SK-N-SH (cell line): ENCODE data around the gene DNAJC15. TPM values are rescaled to one million over a fixed set of nuclear protein-coding genes. Genes with fewer than 3 reads are reported as not detected.

Experiments used
- CTCF ChIA-PET: fragments of 300-600, 350-600 bp; formaldehyde crosslinking; extraction: SDS; loops from one replicate; lab custom pipeline; 2021; lab: Yijun Ruan, JAX
- POLR2A ChIA-PET: fragments of 350-600 bp; sonication (Branson Sonifier 250); formaldehyde crosslinking; extraction: SDS; loops from one replicate; lab custom pipeline; 2020; ENCODE audit warnings: antibody characterized with exemption, inconsistent platforms; lab: Yijun Ruan, JAX
- DNase-seq: peaks from one replicate; pipeline ENCODE4 v3.0.0; 2012
- H2AFZ ChIP-seq: fragments of 200-600 bp; sonication (generic); 2 replicates; pipeline ENCODE4 v1.8.1; 2016; ENCODE audit warnings: antibody characterized with exemption, mild to moderate bottlenecking, low read depth
- H3F3A ChIP-seq: fragments of 200-600 bp; sonication (generic); replicated peaks from 2 replicates; pipeline ENCODE3; 2016; ENCODE audit warnings: antibody characterized with exemption, mild to moderate bottlenecking; ENCODE audit not compliant: insufficient read depth
- H3K27ac ChIP-seq, 2 experiments: fragments of 200-500 bp in 1 of 2; fragments of 200-600 bp in 1 of 2; sonication (Bioruptor generic) in 1 of 2; sonication (generic), shearing (Covaris generic) in 1 of 2; 2 replicates each; pipeline versions ENCODE4 v1.5.1 to v1.6.1; 2014 to 2016; ENCODE audit warnings: low read depth in 2 of 2, inconsistent platforms in 1 of 2, low read length in 1 of 2, mild to moderate bottlenecking in 1 of 2, mixed read lengths in 1 of 2
- H3K27me3 ChIP-seq: fragments of 200-600 bp; sonication (generic), shearing (Covaris generic); 2 replicates; pipeline ENCODE4 v1.6.1; 2016; ENCODE audit warnings: mixed run types; ENCODE audit not compliant: insufficient read depth
- H3K36me3 ChIP-seq, 2 experiments: fragments of 200-500 bp in 1 of 2; fragments of 200-600 bp in 1 of 2; sonication (Bioruptor generic) in 1 of 2; sonication (generic) in 1 of 2; replicated peaks in 1 of 2; 2 replicates each; pipeline versions ENCODE3 to v1.5.1; 2014 to 2016; ENCODE audit warnings: low read length in 1 of 2, mild to moderate bottlenecking in 1 of 2; ENCODE audit not compliant: insufficient read depth in 2 of 2, control insufficient read depth in 1 of 2
- H3K4me1 ChIP-seq, 2 experiments: fragments of 200-500 bp in 1 of 2; fragments of 200-600 bp in 1 of 2; sonication (Bioruptor generic) in 1 of 2; sonication (generic), shearing (Covaris generic) in 1 of 2; 2 replicates each; pipeline versions ENCODE4 v1.5.1 to v1.6.1; 2014 to 2016; ENCODE audit warnings: low read depth in 1 of 2, low read length in 1 of 2, mixed run types in 1 of 2; ENCODE audit not compliant: insufficient read depth in 2 of 2, control insufficient read depth in 1 of 2
- H3K4me2 ChIP-seq: fragments of 200-600 bp; sonication (generic), shearing (Covaris generic); 2 replicates; pipeline ENCODE4 v1.6.1; 2017; ENCODE audit warnings: mixed run types
- H3K4me3 ChIP-seq, 2 experiments: fragments of 200-500 bp in 1 of 2; fragments of 200-600 bp in 1 of 2; sonication (Bioruptor generic) in 1 of 2; sonication (generic), shearing (Covaris generic) in 1 of 2; 2 replicates each; pipeline versions ENCODE4 v1.5.1 to v1.8.1; 2014 to 2016; ENCODE audit warnings: low read depth in 2 of 2, inconsistent platforms in 1 of 2, low read length in 1 of 2, mild to moderate bottlenecking in 1 of 2, mixed read lengths in 1 of 2, moderate library complexity in 1 of 2
- H3K79me2 ChIP-seq: fragments of 200-600 bp; sonication (generic); 2 replicates; pipeline ENCODE4 v1.8.1; 2017; ENCODE audit warnings: mild to moderate bottlenecking; ENCODE audit not compliant: insufficient read depth
- H3K9ac ChIP-seq: fragments of 200-600 bp; sonication (generic); 2 replicates; pipeline ENCODE4 v1.6.1; 2017; ENCODE audit warnings: mixed run types
- H3K9me2 ChIP-seq: fragments of 200-600 bp; sonication (generic); 2 replicates; pipeline ENCODE4 v1.6.1; 2017; ENCODE audit warnings: mixed run types
- H3K9me3 ChIP-seq: fragments of 200-600 bp; sonication (generic); 2 replicates; pipeline ENCODE4 v1.6.1; 2017; ENCODE audit warnings: mixed run types, mild to moderate bottlenecking, moderate library complexity
- H4K20me1 ChIP-seq: fragments of 200-600 bp; sonication (generic); 2 replicates; pipeline ENCODE4 v1.6.1; 2017; ENCODE audit warnings: mild to moderate bottlenecking, mixed run types; ENCODE audit not compliant: insufficient read depth
- CHD2 ChIP-seq: fragments of 150-350 bp; IDR thresholded peaks from 2 replicates; pipeline ENCODE4 v1.6.1; 2018; ENCODE audit warnings: low read length; ENCODE audit not compliant: partially characterized antibody
- FOSL2 ChIP-seq: IDR thresholded peaks from 2 replicates; pipeline ENCODE4 v1.4.0; 2012; ENCODE audit warnings: low read depth, mild to moderate bottlenecking, moderate library complexity, borderline replicate concordance
- FOXM1 ChIP-seq: IDR thresholded peaks from 2 replicates; pipeline ENCODE4 v1.4.0; 2012; ENCODE audit warnings: low read depth, mild to moderate bottlenecking
- GABPA ChIP-seq: IDR thresholded peaks from 2 replicates; pipeline ENCODE4 v1.4.0; 2012; ENCODE audit warnings: low read depth, mild to moderate bottlenecking
- JUND ChIP-seq: IDR thresholded peaks from 2 replicates; pipeline ENCODE4 v1.4.0; 2012
- MEF2A ChIP-seq: IDR thresholded peaks from 2 replicates; pipeline ENCODE4 v1.4.0; 2012; ENCODE audit warnings: low read depth, borderline replicate concordance
- MXI1 ChIP-seq: IDR thresholded peaks from 2 replicates; pipeline ENCODE4 v1.6.1; 2012; ENCODE audit warnings: mild to moderate bottlenecking, low read depth, low read length, improper control_type of control experiment
- POLR2AphosphoS5 ChIP-seq: IDR thresholded peaks from 2 replicates; pipeline ENCODE4 v1.6.1; 2012; ENCODE audit warnings: low read depth, low read length
- RCOR1 ChIP-seq: fragments of 150-350 bp; IDR thresholded peaks from 2 replicates; pipeline ENCODE4 v1.6.1; 2017; ENCODE audit warnings: antibody characterized with exemption, low read length
- RXRA ChIP-seq: IDR thresholded peaks from 2 replicates; pipeline ENCODE4 v1.4.0; 2012; ENCODE audit warnings: low read depth, mild to moderate bottlenecking, borderline replicate concordance
- SIN3A ChIP-seq: IDR thresholded peaks from 2 replicates; pipeline ENCODE4 v1.6.1; 2012; ENCODE audit warnings: low read depth, mild to moderate bottlenecking, low read length, moderate library complexity, borderline replicate concordance
- TCF12 ChIP-seq: IDR thresholded peaks from 2 replicates; pipeline ENCODE4 v1.4.0; 2012
- TEAD4 ChIP-seq: IDR thresholded peaks from 2 replicates; pipeline ENCODE4 v1.4.0; 2012; ENCODE audit warnings: mild to moderate bottlenecking, borderline replicate concordance; ENCODE audit not compliant: insufficient read depth
- YY1 ChIP-seq: IDR thresholded peaks from 2 replicates; pipeline ENCODE4 v1.4.0; 2012; ENCODE audit warnings: low read depth, mild to moderate bottlenecking
- WGBS: methylation state at CpG from one replicate; pipeline ENCODE4 v1.1.6; 2017; ENCODE audit warnings: low lambda C conversion rate; 5-methylcytosine and 5-hydroxymethylcytosine counted together
- polyA plus RNA-seq, 3 experiments: library from polyadenylated mRNA; depleted of rRNA; stranded (reverse); fragments of >200 nt; gene quantifications; 2 replicates each; pipeline ENCODE4 v1.2.3, GENCODE V29; 2012
- TF ChIP-seq, protein P1 (sequence below): IDR thresholded peaks from 2 replicates; pipeline ENCODE4 v1.6.1; 2012; ENCODE audit warnings: mild to moderate bottlenecking, low read depth, low read length, moderate library complexity
- TF ChIP-seq, protein P2 (sequence below): fragments of 150-350 bp; IDR thresholded peaks from 2 replicates; pipeline ENCODE4 v1.6.1; 2016; ENCODE audit warnings: mild to moderate bottlenecking, low read depth, low read length
- TF ChIP-seq, protein P3 (sequence below): IDR thresholded peaks from 2 replicates; pipeline ENCODE4 v1.4.0; 2012; ENCODE audit warnings: low read depth, borderline replicate concordance
- TF ChIP-seq, protein P4 (sequence below): IDR thresholded peaks from 2 replicates; pipeline ENCODE4; 2012
- TF ChIP-seq, protein P5 (sequence below): fragments of 200-600 bp; sonication (generic); IDR thresholded peaks from 2 replicates; pipeline ENCODE4 v1.6.1; 2017; ENCODE audit warnings: antibody characterized with exemption, mild to moderate bottlenecking, moderate library complexity

DNAJC15 gene
- polyA plus RNA-seq, 1 of the 3 experiments (the other 2 are of a cell fraction) = 18.4 TPM

DNA sequence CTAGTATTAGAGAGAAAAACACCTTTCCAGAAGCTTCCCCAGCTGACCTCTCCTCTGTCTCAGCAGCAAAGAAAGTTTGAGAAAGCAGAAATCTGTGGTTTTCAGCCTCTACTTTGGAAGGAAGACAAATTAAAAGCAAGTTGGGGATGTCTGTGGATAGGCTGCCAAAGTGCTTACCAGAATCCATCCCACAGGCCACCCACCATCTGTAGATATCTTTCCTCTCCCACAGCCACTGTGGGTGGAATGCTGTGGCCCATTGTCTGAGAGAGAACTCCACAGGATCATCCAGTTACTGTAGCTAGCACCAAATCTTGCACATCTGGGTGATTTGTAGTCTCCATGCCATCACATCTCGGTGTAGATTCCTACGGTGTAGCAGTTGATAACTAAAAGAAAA, 133.5 kb downstream of the DNAJC15 start:
- no peaks in the 10 kb centered on the region for H3F3A ChIP-seq
- no peak for DNase-seq
- ChIA-PET CTCF (no interaction called here), POLR2A (no interaction called here)
- no peaks in the 10 kb centered on the region for H3K27me3 ChIP-seq
- H3K9me2 ChIP-seq = no peaks in the 10 kb centered on the region
- no peak overlapping the region for H3K4me2 ChIP-seq
- no peaks in the 10 kb centered on the region for H4K20me1 ChIP-seq
- no peak overlapping the region for H3K4me3 ChIP-seq
- H3K4me1 ChIP-seq = peaks cover 0 to 5% of the 10 kb centered on the region in 2 experiments; a peak in 1 of 4 replicates
- no peaks in the 10 kb centered on the region for H3K36me3 ChIP-seq
- no peak overlapping the region for H2AFZ ChIP-seq
- no peaks in the 10 kb centered on the region for H3K9me3 ChIP-seq
- 94% methylated on average over 2 of the region's 2 CpGs for WGBS
- no peak overlapping the region for H3K9ac ChIP-seq
- TF ChIP-seq, protein P1, sequence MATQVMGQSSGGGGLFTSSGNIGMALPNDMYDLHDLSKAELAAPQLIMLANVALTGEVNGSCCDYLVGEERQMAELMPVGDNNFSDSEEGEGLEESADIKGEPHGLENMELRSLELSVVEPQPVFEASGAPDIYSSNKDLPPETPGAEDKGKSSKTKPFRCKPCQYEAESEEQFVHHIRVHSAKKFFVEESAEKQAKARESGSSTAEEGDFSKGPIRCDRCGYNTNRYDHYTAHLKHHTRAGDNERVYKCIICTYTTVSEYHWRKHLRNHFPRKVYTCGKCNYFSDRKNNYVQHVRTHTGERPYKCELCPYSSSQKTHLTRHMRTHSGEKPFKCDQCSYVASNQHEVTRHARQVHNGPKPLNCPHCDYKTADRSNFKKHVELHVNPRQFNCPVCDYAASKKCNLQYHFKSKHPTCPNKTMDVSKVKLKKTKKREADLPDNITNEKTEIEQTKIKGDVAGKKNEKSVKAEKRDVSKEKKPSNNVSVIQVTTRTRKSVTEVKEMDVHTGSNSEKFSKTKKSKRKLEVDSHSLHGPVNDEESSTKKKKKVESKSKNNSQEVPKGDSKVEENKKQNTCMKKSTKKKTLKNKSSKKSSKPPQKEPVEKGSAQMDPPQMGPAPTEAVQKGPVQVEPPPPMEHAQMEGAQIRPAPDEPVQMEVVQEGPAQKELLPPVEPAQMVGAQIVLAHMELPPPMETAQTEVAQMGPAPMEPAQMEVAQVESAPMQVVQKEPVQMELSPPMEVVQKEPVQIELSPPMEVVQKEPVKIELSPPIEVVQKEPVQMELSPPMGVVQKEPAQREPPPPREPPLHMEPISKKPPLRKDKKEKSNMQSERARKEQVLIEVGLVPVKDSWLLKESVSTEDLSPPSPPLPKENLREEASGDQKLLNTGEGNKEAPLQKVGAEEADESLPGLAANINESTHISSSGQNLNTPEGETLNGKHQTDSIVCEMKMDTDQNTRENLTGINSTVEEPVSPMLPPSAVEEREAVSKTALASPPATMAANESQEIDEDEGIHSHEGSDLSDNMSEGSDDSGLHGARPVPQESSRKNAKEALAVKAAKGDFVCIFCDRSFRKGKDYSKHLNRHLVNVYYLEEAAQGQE = no peak
- no peak for TF ChIP-seq TEAD4
- no peak for TF ChIP-seq GABPA
- TF ChIP-seq JUND = no peak
- no peak for TF ChIP-seq TCF12
- no peaks in the 10 kb centered on the region for H3K79me2 ChIP-seq
- no peak overlapping the region for H3K27ac ChIP-seq

DNA sequence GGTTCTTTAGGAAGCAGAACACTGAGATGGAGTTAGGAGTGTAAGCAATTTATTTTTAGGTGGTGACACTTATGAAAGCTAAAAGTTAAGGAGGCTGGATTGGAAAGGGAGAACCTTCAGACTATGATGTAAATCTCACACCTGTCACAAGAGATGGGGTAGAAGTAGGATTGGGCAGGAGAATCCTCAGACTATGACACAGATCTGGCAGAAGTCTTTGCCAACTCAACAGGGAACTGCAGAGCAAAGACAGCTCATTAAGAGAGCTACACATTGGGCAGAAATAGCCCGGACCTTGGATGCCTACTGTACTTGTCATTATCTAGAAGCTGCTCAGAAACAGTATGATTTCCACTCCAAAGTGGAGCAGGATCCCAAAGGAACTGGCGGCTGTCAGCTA, 134.4 kb downstream of the DNAJC15 start:
- Histone ChIP-seq H3K4me3 (no peak overlapping the region), H2AFZ (no peak overlapping the region), H3K27me3 (no peaks in the 10 kb centered on the region), H3K79me2 (no peaks in the 10 kb centered on the region), H4K20me1 (no peaks in the 10 kb centered on the region), H3K4me1 (peaks cover 0 to 5% of the 10 kb centered on the region in 2 experiments; a peak in 1 of 4 replicates), H3K4me2 (no peak overlapping the region), H3K27ac (no peak overlapping the region), H3K9me2 (no peaks in the 10 kb centered on the region), H3K9me3 (no peaks in the 10 kb centered on the region), H3F3A (no peaks in the 10 kb centered on the region), H3K36me3 (no peaks in the 10 kb centered on the region), H3K9ac (no peak overlapping the region)
- ChIA-PET POLR2A (no interaction called here), CTCF (interaction anchor here (1.3 kb wide), 1 partner anchor 18 kb away, joined by 4 read pairs; no protein-coding TSS in a partner anchor)
- no peak for DNase-seq
- 62% methylated on average over 2 of the region's 2 CpGs for WGBS
- TF ChIP-seq RXRA = no peak
- TF ChIP-seq POLR2AphosphoS5 = no peak
- no peak for TF ChIP-seq MXI1
- TF ChIP-seq, protein P2, sequence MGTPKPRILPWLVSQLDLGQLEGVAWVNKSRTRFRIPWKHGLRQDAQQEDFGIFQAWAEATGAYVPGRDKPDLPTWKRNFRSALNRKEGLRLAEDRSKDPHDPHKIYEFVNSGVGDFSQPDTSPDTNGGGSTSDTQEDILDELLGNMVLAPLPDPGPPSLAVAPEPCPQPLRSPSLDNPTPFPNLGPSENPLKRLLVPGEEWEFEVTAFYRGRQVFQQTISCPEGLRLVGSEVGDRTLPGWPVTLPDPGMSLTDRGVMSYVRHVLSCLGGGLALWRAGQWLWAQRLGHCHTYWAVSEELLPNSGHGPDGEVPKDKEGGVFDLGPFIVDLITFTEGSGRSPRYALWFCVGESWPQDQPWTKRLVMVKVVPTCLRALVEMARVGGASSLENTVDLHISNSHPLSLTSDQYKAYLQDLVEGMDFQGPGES = no peak
- no peak for TF ChIP-seq GABPA
- TF ChIP-seq RCOR1 = no peak
- TF ChIP-seq JUND = no peak
- TF ChIP-seq FOXM1 = no peak
- no peak for TF ChIP-seq MEF2A
- TF ChIP-seq, protein P3, sequence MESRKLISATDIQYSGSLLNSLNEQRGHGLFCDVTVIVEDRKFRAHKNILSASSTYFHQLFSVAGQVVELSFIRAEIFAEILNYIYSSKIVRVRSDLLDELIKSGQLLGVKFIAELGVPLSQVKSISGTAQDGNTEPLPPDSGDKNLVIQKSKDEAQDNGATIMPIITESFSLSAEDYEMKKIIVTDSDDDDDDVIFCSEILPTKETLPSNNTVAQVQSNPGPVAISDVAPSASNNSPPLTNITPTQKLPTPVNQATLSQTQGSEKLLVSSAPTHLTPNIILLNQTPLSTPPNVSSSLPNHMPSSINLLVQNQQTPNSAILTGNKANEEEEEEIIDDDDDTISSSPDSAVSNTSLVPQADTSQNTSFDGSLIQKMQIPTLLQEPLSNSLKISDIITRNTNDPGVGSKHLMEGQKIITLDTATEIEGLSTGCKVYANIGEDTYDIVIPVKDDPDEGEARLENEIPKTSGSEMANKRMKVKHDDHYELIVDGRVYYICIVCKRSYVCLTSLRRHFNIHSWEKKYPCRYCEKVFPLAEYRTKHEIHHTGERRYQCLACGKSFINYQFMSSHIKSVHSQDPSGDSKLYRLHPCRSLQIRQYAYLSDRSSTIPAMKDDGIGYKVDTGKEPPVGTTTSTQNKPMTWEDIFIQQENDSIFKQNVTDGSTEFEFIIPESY = no peak
- no peak for TF ChIP-seq YY1
- TF ChIP-seq SIN3A = no peak
- no peak for TF ChIP-seq FOSL2
- TF ChIP-seq, protein P4, sequence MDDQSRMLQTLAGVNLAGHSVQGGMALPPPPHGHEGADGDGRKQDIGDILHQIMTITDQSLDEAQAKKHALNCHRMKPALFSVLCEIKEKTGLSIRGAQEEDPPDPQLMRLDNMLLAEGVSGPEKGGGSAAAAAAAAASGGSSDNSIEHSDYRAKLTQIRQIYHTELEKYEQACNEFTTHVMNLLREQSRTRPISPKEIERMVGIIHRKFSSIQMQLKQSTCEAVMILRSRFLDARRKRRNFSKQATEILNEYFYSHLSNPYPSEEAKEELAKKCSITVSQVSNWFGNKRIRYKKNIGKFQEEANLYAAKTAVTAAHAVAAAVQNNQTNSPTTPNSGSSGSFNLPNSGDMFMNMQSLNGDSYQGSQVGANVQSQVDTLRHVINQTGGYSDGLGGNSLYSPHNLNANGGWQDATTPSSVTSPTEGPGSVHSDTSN = no peak
- no peak for TF ChIP-seq CHD2
- TF ChIP-seq, protein P5, sequence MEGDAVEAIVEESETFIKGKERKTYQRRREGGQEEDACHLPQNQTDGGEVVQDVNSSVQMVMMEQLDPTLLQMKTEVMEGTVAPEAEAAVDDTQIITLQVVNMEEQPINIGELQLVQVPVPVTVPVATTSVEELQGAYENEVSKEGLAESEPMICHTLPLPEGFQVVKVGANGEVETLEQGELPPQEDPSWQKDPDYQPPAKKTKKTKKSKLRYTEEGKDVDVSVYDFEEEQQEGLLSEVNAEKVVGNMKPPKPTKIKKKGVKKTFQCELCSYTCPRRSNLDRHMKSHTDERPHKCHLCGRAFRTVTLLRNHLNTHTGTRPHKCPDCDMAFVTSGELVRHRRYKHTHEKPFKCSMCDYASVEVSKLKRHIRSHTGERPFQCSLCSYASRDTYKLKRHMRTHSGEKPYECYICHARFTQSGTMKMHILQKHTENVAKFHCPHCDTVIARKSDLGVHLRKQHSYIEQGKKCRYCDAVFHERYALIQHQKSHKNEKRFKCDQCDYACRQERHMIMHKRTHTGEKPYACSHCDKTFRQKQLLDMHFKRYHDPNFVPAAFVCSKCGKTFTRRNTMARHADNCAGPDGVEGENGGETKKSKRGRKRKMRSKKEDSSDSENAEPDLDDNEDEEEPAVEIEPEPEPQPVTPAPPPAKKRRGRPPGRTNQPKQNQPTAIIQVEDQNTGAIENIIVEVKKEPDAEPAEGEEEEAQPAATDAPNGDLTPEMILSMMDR = no peak
